HUES6 (cell line): ENCODE measurements around the gene AKR1C3.
"Not testable (repeated sequence)": the region's sequence is repeated elsewhere in the genome, so short reads cannot be mapped to it uniquely, and the experiment has no call there.

ENCODE experiments used
- H3K27ac ChIP-seq: 2 replicates; pipeline ENCODE4 v1.7.0; 2013; ENCODE audit warnings: low read depth, mild to moderate bottlenecking, low read length, inconsistent platforms
- H3K27me3 ChIP-seq: 2 replicates; pipeline ENCODE4 v1.6.1; 2013; ENCODE audit warnings: low read length; ENCODE audit not compliant: control insufficient read depth, insufficient read depth
- H3K36me3 ChIP-seq: 2 replicates; pipeline ENCODE4 v1.6.1; 2013; ENCODE audit warnings: low read length; ENCODE audit not compliant: control insufficient read depth, insufficient read depth
- H3K4me1 ChIP-seq: 2 replicates; pipeline ENCODE4 v1.6.1; 2013; ENCODE audit warnings: low read length; ENCODE audit not compliant: control insufficient read depth, insufficient read depth
- H3K4me3 ChIP-seq: 2 replicates; pipeline ENCODE4 v1.5.1; 2013; ENCODE audit warnings: low read depth, low read length
- H3K9ac ChIP-seq: one replicate; pipeline ENCODE4 v1.6.1; 2013; ENCODE audit warnings: mild to moderate bottlenecking, low read length
- H3K9me3 ChIP-seq: 2 replicates; pipeline ENCODE4 v1.6.1; 2013; ENCODE audit warnings: low read depth, low read length; ENCODE audit not compliant: control insufficient read depth, insufficient read depth

Gene AKR1C3

GRCh38 chr10:5107860-5108526, 13.8 kb downstream of the AKR1C3 start:
- Histone ChIP-seq H3K9me3 (peaks cover 13% of the 10 kb centered on the region; the same call in 1 of the 2 replicates), H3K27me3 (no peaks in the 10 kb centered on the region), H3K4me1 (no peaks in the 10 kb centered on the region), H3K36me3 (no peaks in the 10 kb centered on the region), H3K9ac (no peak overlapping the region), H3K4me3 (no peak overlapping the region), H3K27ac (no peak overlapping the region)

GRCh38 chr10:5108658-5109416, 14.6 kb downstream of the AKR1C3 start:
- Histone ChIP-seq H3K36me3 (no peaks in the 10 kb centered on the region), H3K27ac (no peak overlapping the region), H3K4me3 (no peak overlapping the region), H3K9ac (no peak overlapping the region), H3K4me1 (no peaks in the 10 kb centered on the region), H3K9me3 (peaks cover 13% of the 10 kb centered on the region; the same call in 1 of the 2 replicates), H3K27me3 (no peaks in the 10 kb centered on the region)

GRCh38 chr10:5109861-5110260, 15.6 kb downstream of the AKR1C3 start:
- H3K4me3 ChIP-seq, H3K9ac ChIP-seq, H3K27me3 ChIP-seq, H3K27ac ChIP-seq, H3K4me1 ChIP-seq, H3K36me3 ChIP-seq: not testable (repeated sequence)
- peaks cover 13% of the 10 kb centered on the region for H3K9me3 ChIP-seq

DNA sequence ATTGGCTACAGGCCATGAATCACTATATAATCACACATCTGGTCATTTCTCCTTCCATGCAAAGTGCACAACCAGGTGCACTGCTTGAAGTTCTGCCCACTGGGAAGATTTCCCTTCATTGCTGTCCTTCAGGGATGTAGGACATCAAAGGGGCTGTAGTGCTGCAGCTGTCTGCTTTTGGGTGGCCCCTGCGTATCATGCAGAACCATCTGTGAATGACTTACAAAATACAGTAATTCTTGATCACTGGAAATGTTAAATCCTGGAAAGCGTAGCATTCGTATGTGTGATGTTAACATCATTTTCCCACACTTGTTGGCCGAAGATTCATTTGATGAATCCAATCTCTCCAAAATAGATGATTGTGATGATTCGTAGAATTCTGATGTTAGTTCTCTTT, 22.4 kb downstream of the AKR1C3 start:
- Histone ChIP-seq H3K9ac (no peak overlapping the region), H3K36me3 (no peaks in the 10 kb centered on the region), H3K9me3 (peaks cover 35% of the 10 kb centered on the region), H3K27ac (no peak overlapping the region), H3K27me3 (no peaks in the 10 kb centered on the region), H3K4me1 (no peaks in the 10 kb centered on the region), H3K4me3 (no peak overlapping the region)

- H3K4me3 ChIP-seq: no peak overlapping the region
- H3K27ac ChIP-seq: no peak overlapping the region
- H3K36me3 ChIP-seq: no peaks in the 10 kb centered on the region
- no peak overlapping the region for H3K9ac ChIP-seq
- H3K27me3 ChIP-seq: no peaks in the 10 kb centered on the region
- peaks cover 39% of the 10 kb centered on the region for H3K9me3 ChIP-seq
- H3K4me1 ChIP-seq: no peaks in the 10 kb centered on the region
These were observed 22.8 kb downstream of the AKR1C3 start for GRCh38 chr10:5117026-5117425.

- H3K9ac ChIP-seq, H3K27me3 ChIP-seq, H3K36me3 ChIP-seq, H3K4me3 ChIP-seq, H3K4me1 ChIP-seq, H3K27ac ChIP-seq: not testable (repeated sequence)
- peaks cover 47% of the 10 kb centered on the region for H3K9me3 ChIP-seq
These were observed 25.8 kb downstream of the AKR1C3 start for GRCh38 chr10:5119997-5120396.

DNA sequence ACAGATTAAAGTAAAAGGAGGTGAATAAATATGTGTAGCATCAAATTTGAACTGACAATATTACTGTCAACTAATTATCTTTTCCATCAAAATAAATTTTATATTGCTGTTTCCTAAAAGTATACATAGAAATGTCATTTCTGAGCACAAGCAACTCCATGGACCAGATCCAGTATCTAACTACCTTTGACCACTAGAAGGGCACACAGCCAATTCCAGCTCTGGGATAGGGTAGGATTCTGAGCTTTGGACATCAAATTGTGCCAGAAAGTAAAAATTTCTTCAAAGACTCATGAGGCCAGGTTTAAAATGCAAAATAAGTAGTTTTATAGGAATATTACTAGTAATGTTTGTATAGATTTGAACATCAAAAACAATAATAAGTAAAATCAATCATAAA, 29.7 kb downstream of the AKR1C3 start:
- Histone ChIP-seq H3K9me3 (peaks cover 38% of the 10 kb centered on the region), H3K36me3 (no peaks in the 10 kb centered on the region), H3K4me1 (no peaks in the 10 kb centered on the region), H3K9ac (no peak overlapping the region), H3K4me3 (no peak overlapping the region), H3K27me3 (no peaks in the 10 kb centered on the region), H3K27ac (no peak overlapping the region)

- H3K4me1 ChIP-seq: no peaks in the 10 kb centered on the region
- no peak overlapping the region for H3K4me3 ChIP-seq
- no peak overlapping the region for H3K9ac ChIP-seq
- no peaks in the 10 kb centered on the region for H3K27me3 ChIP-seq
- no peaks in the 10 kb centered on the region for H3K36me3 ChIP-seq
- H3K9me3 ChIP-seq: peaks cover 25% of the 10 kb centered on the region
- no peak overlapping the region for H3K27ac ChIP-seq
These were observed 31.3 kb downstream of the AKR1C3 start for GRCh38 chr10:5125315-5126044.

DNA sequence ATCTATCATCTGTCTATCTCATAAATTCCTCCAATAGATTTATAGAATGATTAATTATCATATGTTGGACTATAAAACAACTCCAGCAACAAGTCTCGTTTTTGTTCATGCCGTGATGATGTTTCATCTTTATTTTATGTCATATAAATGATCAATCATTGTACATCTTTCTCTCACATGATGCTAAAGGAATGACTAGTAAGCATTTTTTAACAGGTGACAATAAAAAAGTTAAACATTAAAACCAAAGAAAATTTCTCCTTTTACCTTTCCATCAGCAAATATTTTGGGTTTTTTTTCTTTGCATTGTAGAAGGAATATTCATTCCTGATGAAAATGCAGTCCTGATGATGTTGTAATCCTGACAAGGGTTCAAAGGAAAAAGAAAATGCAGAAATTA, 41.4 kb downstream of the AKR1C3 start:
- Histone ChIP-seq H3K4me3 (no peak overlapping the region), H3K9ac (no peak overlapping the region), H3K27ac (no peak overlapping the region), H3K27me3 (no peaks in the 10 kb centered on the region), H3K4me1 (no peaks in the 10 kb centered on the region), H3K36me3 (no peaks in the 10 kb centered on the region), H3K9me3 (peaks cover 34% of the 10 kb centered on the region)

- no peaks in the 10 kb centered on the region for H3K36me3 ChIP-seq
- no peaks in the 10 kb centered on the region for H3K27me3 ChIP-seq
These were observed 42.4 kb downstream of the AKR1C3 start for GRCh38 chr10:5136468-5137087.

GRCh38 chr10:5137699-5138098, 43.5 kb downstream of the AKR1C3 start:
- H3K4me3 ChIP-seq, H3K36me3 ChIP-seq, H3K9ac ChIP-seq, H3K27me3 ChIP-seq, H3K4me1 ChIP-seq, H3K27ac ChIP-seq: not testable (repeated sequence)
- H3K9me3 ChIP-seq: peaks cover 37% of the 10 kb centered on the region

More at GRCh38 chr10:5136468-5137087, 42.4 kb downstream of the AKR1C3 start:
- H3K4me3 ChIP-seq: no peak overlapping the region
- H3K9ac ChIP-seq: no peak overlapping the region
- no peaks in the 10 kb centered on the region for H3K4me1 ChIP-seq
- H3K9me3 ChIP-seq: peaks cover 37% of the 10 kb centered on the region
- H3K27ac ChIP-seq: no peak overlapping the region
